Mesendoderm (in vitro differentiated cells): ENCODE results near the gene ZMYND8.

Experiments
- DNase-seq: peaks from one replicate; pipeline ENCODE4 v3.0.0; 2013
- H2AK5ac ChIP-seq: 2 replicates; pipeline ENCODE4 v1.6.1; 2013; ENCODE audit warnings: low read length, inconsistent platforms
- H2BK120ac ChIP-seq: 2 replicates; pipeline ENCODE4 v1.6.1; 2013; ENCODE audit warnings: low read depth, mild to moderate bottlenecking, low read length, moderate library complexity, mixed read lengths
- H2BK15ac ChIP-seq: replicated peaks from 2 replicates; pipeline ENCODE4 v1.6.1; 2013; ENCODE audit warnings: low read depth, mild to moderate bottlenecking, moderate library complexity
- H2BK5ac ChIP-seq: 2 replicates; pipeline ENCODE4 v1.6.1; 2013; ENCODE audit warnings: low read length, inconsistent platforms
- H3K18ac ChIP-seq: 2 replicates; pipeline ENCODE4 v1.6.1; 2013; ENCODE audit warnings: mild to moderate bottlenecking, low read length, mixed read lengths
- H3K23ac ChIP-seq: one replicate; pipeline ENCODE4 v1.6.1; 2013; ENCODE audit warnings: low read length
- H3K27ac ChIP-seq: 2 replicates; pipeline ENCODE4 v1.5.1; 2013; ENCODE audit warnings: low read depth, mild to moderate bottlenecking, inconsistent platforms, low read length, moderate library complexity
- H3K27me3 ChIP-seq: 2 replicates; pipeline ENCODE4 v1.6.1; 2013; ENCODE audit warnings: low read length, control low read depth, mild to moderate bottlenecking, inconsistent platforms; ENCODE audit not compliant: insufficient read depth, poor library complexity
- H3K36me3 ChIP-seq: 2 replicates; pipeline ENCODE4 v1.6.1; 2013; ENCODE audit warnings: low read length, inconsistent platforms; ENCODE audit not compliant: control insufficient read depth, insufficient read depth
- H3K4ac ChIP-seq: one replicate; pipeline ENCODE4 v1.6.1; 2013; ENCODE audit warnings: low read depth, mild to moderate bottlenecking, low read length, moderate library complexity
- H3K4me1 ChIP-seq: 2 replicates; pipeline ENCODE4 v1.6.1; 2013; ENCODE audit warnings: low read depth, low read length, inconsistent platforms; ENCODE audit not compliant: control insufficient read depth
- H3K4me2 ChIP-seq: 2 replicates; pipeline ENCODE4 v1.6.1; 2013; ENCODE audit warnings: low read length
- H3K4me3 ChIP-seq: 2 replicates; pipeline ENCODE4 v1.5.1; 2013; ENCODE audit warnings: mild to moderate bottlenecking, low read length
- H3K56ac ChIP-seq: one replicate; pipeline ENCODE4 v1.6.1; 2013; ENCODE audit warnings: low read length
- H3K79me1 ChIP-seq: 2 replicates; pipeline ENCODE4 v1.6.1; 2013; ENCODE audit warnings: low read length, inconsistent platforms
- H3K79me2 ChIP-seq: 2 replicates; pipeline ENCODE4 v1.6.1; 2013; ENCODE audit warnings: mild to moderate bottlenecking, low read length; ENCODE audit not compliant: control insufficient read depth, insufficient read depth
- H3K9ac ChIP-seq: 2 replicates; pipeline ENCODE4 v1.6.1; 2013; ENCODE audit warnings: low read length, inconsistent platforms
- H4K5ac ChIP-seq: one replicate; pipeline ENCODE4 v1.6.1; 2013; ENCODE audit warnings: low read length
- H4K8ac ChIP-seq: one replicate; pipeline ENCODE4 v1.6.1; 2013; ENCODE audit warnings: low read depth, mild to moderate bottlenecking, control low read depth, low read length, moderate library complexity
- WGBS: extraction: QIAGEN DNeasy Blood & Tissue Kit; methylation state at CpG from one replicate; pipeline ENCODE4 v1.1.7; 2013; ENCODE audit warnings: low lambda C conversion rate, missing lambda C conversion rate; ENCODE audit not compliant: insufficient coverage; ENCODE audit errors: extremely low coverage; 5-methylcytosine and 5-hydroxymethylcytosine counted together

ZMYND8 gene

GRCh38 chr20:47328129-47328528, 28.4 kb downstream of the ZMYND8 start:
- H2AK5ac ChIP-seq, result no peak overlapping the region
- no CpG with 5 or more reads among the region's 1 CpG for WGBS
- peaks cover 7% of the 10 kb centered on the region for H3K4me1 ChIP-seq
- no peak overlapping the region for H2BK120ac ChIP-seq
- H3K23ac ChIP-seq, result no peak overlapping the region
- no peak overlapping the region for H3K4me3 ChIP-seq
- no peak overlapping the region for H4K8ac ChIP-seq
- H3K18ac ChIP-seq, result no peak overlapping the region
- no peak overlapping the region for H4K5ac ChIP-seq
- no peak overlapping the region for H3K27ac ChIP-seq
- DNase-seq, result no peak
- no peaks in the 10 kb centered on the region for H3K36me3 ChIP-seq
- H3K56ac ChIP-seq, result no peak overlapping the region
- H3K4me2 ChIP-seq, result no peak overlapping the region
- no peaks in the 10 kb centered on the region for H3K27me3 ChIP-seq
- peaks cover 27% of the 10 kb centered on the region for H3K79me1 ChIP-seq
- H3K4ac ChIP-seq, result no peak overlapping the region
- no peak overlapping the region for H2BK5ac ChIP-seq
- H3K9ac ChIP-seq, result no peak overlapping the region
- H2BK15ac ChIP-seq, result no peak overlapping the region
- peaks cover 74% of the 10 kb centered on the region for H3K79me2 ChIP-seq

DNA sequence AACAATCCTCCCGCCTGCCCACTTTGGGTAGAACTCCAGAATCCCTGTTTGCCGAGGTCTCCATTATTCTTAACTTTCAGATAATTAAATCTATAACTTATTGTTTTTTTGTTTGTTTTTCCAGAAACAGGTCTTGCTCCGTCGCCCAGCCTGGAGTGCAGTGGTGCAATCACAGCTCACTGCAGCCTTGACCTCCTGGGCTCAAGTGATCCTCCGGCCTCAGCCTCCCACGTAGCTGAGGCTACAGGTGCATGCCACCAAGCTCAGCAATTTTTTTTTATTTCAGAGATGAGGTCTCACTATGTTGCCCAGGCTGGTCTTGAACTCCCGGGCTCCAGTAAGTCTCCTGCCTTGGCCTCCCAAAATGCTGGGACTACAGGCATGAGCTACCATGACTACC, 28.8 kb downstream of the ZMYND8 start:
- H3K36me3 ChIP-seq, result no peaks in the 10 kb centered on the region
- peaks cover 26% of the 10 kb centered on the region for H3K79me1 ChIP-seq
- no peak overlapping the region for H2AK5ac ChIP-seq
- no peak overlapping the region for H3K4me3 ChIP-seq
- peaks cover 7% of the 10 kb centered on the region for H3K4me1 ChIP-seq
- H3K4me2 ChIP-seq, result no peak overlapping the region
- no peak overlapping the region for H2BK5ac ChIP-seq
- no peak overlapping the region for H3K23ac ChIP-seq
- no peak overlapping the region for H4K8ac ChIP-seq
- H3K9ac ChIP-seq, result no peak overlapping the region
- H3K27me3 ChIP-seq, result no peaks in the 10 kb centered on the region
- WGBS, result no CpG with 5 or more reads among the region's 7 CpGs
- no peak overlapping the region for H3K4ac ChIP-seq
- H3K27ac ChIP-seq, result no peak overlapping the region
- H4K5ac ChIP-seq, result no peak overlapping the region
- DNase-seq, result no peak
- H3K56ac ChIP-seq, result no peak overlapping the region
- H2BK15ac ChIP-seq, result no peak overlapping the region
- no peak overlapping the region for H2BK120ac ChIP-seq
- no peak overlapping the region for H3K18ac ChIP-seq
- H3K79me2 ChIP-seq, result peaks cover 74% of the 10 kb centered on the region

DNA sequence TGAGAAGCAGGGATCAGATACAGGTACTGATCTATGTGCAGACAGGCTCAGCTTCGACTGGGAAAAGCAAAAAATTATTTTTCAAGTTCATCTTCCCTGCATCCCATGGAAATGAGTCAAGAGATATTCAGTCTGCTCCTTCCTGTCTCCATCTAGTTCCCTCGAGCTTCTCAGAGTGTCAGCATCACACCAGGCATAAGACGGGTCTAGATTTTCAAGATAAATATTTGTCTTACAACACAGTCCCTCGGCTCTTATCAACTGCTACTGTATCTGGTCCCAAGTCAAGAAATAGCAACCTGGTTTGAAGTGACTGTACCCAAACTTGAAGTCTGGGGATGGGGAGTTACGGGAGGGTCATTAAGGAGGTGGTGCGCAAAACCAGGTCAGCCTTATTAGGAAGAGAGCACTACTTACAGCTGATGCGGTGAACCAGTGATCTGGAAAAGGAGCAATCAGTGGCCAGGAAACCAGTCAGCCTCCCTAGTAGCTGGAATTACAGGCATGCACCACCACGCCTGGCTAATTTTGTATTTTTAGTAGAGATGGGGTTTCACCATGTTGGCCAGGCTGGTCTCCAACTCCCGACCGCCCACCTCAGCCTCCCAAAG, 29.7 kb downstream of the ZMYND8 start:
- Histone ChIP-seq H3K4ac (no peak overlapping the region), H4K5ac (no peak overlapping the region), H3K23ac (no peak overlapping the region), H3K4me1 (peaks cover 7% of the 10 kb centered on the region), H2AK5ac (no peak overlapping the region), H3K27me3 (no peaks in the 10 kb centered on the region), H2BK15ac (no peak overlapping the region), H3K36me3 (no peaks in the 10 kb centered on the region), H3K4me3 (no peak overlapping the region), H2BK5ac (no peak overlapping the region), H3K27ac (no peak overlapping the region), H4K8ac (no peak overlapping the region), H3K9ac (no peak overlapping the region), H3K18ac (no peak overlapping the region), H2BK120ac (no peak overlapping the region), H3K56ac (no peak overlapping the region), H3K4me2 (no peak overlapping the region), H3K79me1 (peaks cover 26% of the 10 kb centered on the region), H3K79me2 (peaks cover 74% of the 10 kb centered on the region)
- no CpG with 5 or more reads among the region's 10 CpGs for WGBS
- DNase-seq, result no peak

DNA sequence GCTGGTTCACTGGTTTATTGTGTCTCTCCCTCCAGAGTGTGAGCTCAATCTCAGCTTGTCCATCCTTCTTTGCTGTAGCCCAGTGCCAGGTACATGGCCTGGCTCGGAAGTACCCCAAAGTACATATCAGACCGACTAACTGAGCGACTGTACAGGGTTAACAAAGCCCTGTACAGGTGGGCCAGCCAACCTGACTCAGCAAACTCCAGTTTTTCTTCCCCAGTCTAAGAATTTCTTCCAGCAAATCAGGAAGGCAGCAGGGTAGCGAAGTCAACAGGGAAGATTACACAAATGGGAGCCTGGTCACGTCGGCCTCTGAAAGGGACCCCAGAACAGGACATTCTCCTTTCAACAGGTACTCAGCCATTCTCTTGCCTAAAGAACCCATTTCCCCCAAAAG, 31.3 kb downstream of the ZMYND8 start:
- Histone ChIP-seq H3K4me2 (no peak overlapping the region), H3K9ac (no peak overlapping the region), H3K27me3 (no peaks in the 10 kb centered on the region), H4K5ac (no peak overlapping the region), H3K4me1 (peaks cover 8% of the 10 kb centered on the region), H3K79me1 (peaks cover 22% of the 10 kb centered on the region), H4K8ac (no peak overlapping the region), H3K4me3 (no peak overlapping the region), H3K23ac (no peak overlapping the region), H3K56ac (no peak overlapping the region), H2AK5ac (no peak overlapping the region), H3K4ac (no peak overlapping the region), H3K27ac (no peak overlapping the region), H3K18ac (no peak overlapping the region), H2BK15ac (no peak overlapping the region), H2BK120ac (peak overlapping the region; percentile 55), H2BK5ac (no peak overlapping the region), H3K79me2 (peaks cover 65% of the 10 kb centered on the region), H3K36me3 (no peaks in the 10 kb centered on the region)
- DNase-seq, result no peak
- no CpG with 5 or more reads among the region's 6 CpGs for WGBS

- Histone ChIP-seq H3K4ac (peak overlapping the region; percentile 72), H2AK5ac (peak overlapping the region; percentile 66), H3K18ac (peak overlapping the region; percentile 45), H3K56ac (peak overlapping the region; percentile 54), H2BK5ac (peak overlapping the region; percentile 45), H4K8ac (no peak overlapping the region), H3K27ac (peak overlapping the region; percentile 88), H3K4me2 (no peak overlapping the region), H4K5ac (no peak overlapping the region), H3K36me3 (no peaks in the 10 kb centered on the region), H2BK120ac (no peak overlapping the region), H3K79me1 (peaks cover 20% of the 10 kb centered on the region), H3K23ac (no peak overlapping the region), H3K4me3 (no peak overlapping the region), H3K9ac (peak overlapping the region; percentile 1), H3K27me3 (no peaks in the 10 kb centered on the region), H2BK15ac (no peak overlapping the region), H3K4me1 (peaks cover 37% of the 10 kb centered on the region), H3K79me2 (peaks cover 39% of the 10 kb centered on the region)
- peak; percentile 71 for DNase-seq
- no CpG with 5 or more reads among the region's 7 CpGs for WGBS
Observed at GRCh38 chr20:47320990-47321805, 35.3 kb downstream of the ZMYND8 start.
